HK-2 (cell line): ENCODE results near the gene MYOCD.

Experiments
- DNase-seq: peaks from one replicate; pipeline ENCODE4 v3.0.0-alpha.2; 2018; ENCODE audit not compliant: unreplicated experiment

The MYOCD gene

DNA sequence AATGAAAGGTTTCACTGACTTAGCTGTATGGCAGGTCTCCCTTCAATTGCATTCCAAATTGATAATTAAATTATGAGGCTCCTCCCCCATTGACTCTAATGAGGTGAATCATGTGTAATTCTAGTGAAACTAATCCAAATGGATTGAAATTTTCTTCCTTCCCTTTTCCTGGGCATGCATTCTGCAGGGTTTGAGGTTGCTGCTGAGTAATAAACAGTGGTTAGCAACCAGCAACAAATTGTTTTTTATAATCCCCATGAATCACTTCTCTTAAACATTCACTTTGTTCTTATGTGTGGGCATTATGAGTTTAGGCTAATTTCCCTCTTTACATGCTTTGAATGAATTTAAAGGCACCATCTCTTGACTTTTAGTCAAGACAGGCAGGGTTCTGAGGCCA lies 43.4 kb downstream of the MYOCD start:
- DNase-seq, result no peak

DNA sequence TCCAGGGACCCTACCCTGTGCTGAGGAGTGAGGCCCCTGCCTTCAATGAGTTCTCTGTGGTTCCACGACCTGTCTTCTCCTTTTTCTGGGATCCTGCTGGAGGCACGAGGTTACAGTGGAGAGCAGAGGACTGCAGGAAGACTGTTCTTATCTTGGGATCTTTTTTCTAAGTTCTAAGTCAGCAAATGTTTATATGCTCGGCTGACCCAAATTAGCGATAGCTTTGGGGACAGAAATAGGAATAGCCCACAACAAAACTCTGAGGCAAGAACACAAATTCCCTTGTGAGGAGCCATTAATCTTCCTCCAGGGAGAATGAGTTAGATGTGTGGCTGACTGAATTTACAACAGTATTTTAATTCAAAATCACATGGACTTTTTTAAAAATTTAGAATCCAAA lies 46.7 kb downstream of the MYOCD start:
- no peak for DNase-seq

DNA sequence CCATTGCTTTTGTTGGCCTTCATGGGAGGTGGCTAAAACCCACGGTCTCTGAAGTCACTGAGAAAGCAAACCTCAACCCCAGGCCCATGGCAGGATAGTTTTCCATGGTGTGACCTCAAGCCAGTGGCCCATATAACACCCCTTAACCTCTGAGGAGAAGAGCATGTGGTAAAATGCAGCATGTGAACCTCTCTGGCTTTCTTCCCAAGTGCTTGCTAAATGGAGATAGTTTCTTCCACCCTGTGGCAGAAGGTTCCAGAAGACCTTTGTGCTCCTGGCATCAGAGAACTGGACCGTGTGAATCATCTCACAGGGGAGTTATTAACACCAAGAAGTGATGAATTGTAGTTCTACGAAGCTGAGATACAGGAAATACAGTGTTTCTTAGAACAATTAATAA lies 47.3 kb downstream of the MYOCD start:
- no peak for DNase-seq

DNA sequence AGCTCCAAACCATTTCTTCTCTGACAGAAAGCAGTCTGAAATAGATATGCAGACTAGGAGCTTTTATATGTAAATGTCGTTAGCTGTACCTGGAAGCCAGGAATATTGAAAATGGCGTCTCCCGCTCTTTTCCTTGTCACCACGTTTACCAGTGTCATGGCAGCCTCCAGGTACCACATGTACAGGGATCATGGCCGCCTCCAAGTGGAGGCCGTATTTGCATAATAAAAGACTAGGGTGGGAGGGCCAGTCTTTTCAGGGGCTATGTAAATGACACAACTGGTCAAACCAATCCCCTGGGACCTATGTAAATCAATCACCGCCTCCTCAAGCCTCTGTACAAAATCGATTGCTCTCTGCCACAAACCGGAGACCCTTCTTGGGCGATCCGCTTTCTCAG lies 54.3 kb downstream of the MYOCD start:
- DNase-seq, result no peak

DNA sequence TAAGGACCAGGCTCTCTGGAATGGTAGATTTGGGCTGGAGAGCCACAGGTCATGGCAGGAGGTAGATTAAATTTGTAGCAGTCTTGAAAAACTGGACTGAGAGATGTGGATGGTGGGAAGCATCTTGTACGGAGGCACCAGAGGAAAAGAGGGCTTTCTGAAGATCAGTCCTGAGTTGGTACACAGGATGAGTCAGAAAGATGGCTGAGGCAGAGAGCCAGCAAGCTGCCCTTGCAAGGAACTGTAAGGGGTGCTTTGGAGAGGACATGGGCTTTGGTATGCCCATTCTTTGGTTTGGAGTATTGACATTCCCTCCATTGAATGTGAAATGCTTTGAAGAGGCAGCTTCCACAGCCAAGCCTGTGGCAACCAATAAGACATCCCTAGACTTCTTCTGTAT lies 55.9 kb downstream of the MYOCD start:
- DNase-seq, result no peak

DNA sequence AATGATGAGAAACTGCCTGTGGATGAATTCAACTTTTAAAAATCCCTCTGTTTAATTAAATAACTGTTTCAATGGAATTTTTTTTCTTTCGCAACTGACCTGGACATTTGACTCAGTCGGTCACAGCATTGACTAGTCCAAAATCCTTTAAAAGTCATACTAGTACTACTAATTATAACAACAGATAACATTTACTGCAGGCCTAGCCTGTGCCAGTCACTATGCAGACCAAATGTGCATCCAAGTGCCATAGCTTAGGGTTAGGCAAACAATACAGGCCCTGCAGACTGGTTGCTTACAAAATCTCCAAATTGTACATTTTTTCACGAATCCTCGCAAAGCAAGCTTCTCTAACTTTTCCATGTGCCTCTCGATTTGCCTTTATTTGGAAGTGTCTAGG lies 56.6 kb downstream of the MYOCD start:
- DNase-seq, result no peak

DNA sequence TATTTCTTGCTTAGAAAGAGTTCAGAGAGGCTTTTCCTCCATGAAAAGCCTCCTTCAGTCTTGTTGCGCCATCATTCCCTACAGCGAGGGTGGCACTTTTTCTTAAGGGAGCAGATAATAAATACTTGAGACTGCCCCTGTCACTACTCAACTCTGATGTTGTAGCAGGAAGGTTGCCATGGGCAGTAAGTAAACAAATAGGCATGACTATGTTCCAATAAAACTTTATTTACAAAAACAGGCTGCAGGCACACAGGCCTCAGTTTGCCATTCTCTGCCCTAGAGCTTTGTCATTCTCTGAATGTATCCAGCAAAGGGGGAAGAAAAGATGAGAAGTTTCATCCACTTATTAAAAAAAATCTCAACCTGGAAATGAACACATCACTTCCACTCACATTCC lies 60.4 kb downstream of the MYOCD start:
- no peak for DNase-seq

DNA sequence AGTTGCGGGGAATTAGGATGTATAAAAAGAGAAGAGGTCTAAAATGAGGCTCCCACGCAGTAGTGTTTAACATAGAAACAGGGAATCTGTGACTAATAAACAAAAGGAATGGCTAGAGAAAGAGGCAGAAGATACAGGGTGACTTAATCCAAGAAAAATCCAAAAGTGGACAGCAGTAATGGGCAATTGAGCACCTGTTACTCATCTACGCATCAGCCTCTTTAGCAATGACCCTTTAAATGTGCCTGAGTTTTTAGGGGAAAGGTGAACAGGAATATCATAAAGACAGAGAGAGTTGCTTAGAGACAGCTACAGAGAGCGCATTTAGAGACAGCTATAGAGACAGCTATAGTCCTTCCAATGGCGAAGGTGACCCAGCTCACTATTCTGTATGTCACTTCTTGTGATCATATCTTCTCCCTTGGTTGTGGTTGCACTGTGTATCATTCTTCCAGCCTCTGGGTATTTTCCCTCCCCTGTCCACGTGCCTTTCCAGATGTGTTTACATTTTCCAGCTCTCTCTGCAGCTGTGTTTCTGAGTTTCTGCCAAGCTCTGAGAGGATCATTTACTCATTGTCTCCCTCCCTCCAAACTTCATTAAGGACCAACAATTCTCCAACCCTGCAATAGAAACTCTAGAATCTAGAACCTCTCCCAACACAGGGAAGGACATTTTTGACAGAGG lies 61.5 kb downstream of the MYOCD start:
- no peak for DNase-seq

DNA sequence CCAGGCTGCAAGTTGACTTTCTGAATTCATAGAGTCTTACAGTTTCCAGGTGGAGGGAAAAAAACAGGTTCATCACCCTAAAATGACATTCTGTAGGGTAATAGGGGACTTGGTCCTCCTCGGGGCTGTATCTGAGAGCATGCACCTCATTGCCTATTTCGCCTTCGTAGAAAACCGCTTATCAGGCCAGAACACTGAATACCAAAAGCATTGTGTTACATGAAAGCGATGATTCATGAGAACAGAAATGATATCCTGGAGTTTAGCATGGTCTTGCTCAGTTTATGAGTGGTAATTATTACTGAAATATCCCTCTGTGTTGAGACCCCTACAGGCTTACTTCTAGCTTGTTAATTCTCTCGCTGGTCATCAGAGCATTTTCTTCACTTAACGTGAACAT lies 62.2 kb downstream of the MYOCD start:
- no peak for DNase-seq

DNA sequence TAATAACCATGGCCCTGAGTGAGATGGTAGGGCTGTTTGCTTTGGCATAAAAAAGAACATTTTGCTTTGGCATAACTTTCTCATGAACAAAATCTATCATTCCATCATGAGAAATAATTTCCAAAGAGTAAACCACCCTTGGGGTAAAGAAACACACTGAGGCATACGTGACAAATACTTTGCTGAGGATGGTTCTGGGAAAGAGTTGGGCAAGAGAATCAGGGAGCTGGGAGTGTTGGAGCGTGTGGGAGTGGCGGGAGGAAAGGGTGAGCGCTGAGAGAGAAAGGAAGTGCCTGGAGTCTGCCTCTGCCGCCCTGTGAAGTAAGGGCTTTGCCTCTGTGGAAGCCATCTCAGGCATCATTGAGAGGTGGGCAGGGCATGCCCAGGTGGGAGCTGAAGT lies 63.4 kb downstream of the MYOCD start:
- no peak for DNase-seq

DNA sequence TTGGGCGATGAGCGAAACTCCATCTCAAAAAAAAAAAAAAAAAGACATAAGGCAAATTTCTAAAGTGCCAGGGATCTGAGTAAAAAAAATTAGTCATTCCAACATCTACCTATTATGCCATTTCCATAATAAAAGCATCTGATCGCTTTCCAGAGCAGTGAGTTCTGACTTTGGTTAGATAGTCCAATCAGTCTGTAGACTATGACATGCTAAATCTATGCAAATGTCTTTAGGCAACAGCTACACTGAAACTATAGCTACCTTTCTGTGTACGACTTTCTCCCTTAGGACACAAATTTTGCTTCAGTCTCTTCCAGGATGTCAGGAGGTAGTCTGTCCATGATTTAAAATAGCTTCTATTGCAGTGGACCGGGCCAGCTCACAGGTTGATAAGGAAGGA lies 64.7 kb downstream of the MYOCD start:
- no peak for DNase-seq

DNA sequence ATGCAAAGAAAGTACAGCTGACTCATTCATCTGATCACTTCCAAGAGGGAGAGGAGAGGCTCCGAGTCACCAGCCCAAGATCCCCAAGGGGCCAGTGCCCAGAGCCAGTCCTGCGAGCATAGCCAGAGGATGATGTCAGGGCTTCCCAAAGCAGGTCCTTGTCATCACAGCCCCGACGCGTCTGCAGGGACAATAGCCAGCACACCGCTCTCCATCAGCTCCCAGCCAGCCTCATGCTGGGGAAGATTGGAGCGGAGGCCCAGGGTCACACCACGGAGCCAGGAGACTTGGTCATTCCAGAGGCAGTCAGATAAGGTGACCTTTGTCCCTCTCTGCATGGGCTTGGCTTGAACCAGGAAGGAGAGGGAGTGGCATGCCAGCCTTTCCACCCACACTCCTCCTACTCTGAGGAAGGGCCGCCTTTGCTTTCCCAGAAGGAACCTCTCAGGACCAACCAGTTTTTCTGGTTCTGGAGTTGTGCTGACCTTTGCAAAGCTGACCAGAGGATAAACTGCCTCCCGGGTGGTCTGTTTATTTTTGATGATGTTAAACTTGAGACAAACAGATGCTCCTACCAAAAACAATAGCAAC lies 65.3 kb downstream of the MYOCD start:
- DNase-seq, result no peak

DNA sequence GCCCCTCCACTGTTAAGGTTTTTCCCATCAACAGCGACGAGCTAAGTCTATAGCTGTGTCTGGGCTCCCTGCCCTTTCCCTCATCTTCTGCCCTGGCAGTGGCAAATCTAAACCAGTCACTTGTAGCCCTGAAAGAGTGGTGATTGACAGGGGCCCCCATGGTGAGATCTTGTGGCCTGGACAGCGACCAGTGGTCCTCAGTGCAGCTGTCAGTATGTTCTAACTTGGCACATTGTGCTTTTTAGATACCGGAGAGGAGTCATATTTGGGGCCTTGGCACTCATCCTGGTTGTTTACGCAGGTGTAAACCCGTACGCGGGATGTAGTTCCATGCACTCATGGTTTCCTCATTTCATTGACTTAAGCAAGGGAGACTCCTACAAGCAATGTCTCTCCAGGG lies 66.1 kb downstream of the MYOCD start:
- no peak for DNase-seq

DNA sequence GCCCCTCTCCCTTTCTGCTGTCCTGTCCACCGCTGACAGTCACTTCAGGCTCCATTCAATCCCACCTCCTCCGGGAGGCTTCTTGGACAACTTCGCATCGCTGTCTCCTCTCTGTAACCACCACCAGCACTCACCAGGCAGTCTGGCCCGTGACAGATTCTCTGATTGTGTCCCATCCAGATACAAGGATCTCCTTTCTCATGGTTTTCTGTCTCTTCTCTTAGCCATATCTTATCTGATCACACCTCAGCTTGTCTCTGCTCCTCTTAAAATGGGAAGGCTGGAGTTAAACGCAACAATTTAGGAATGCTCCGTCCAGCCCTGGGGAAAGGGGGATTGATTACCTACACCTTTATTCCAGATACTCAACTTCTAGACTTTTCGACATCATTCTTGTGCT lies 66.7 kb downstream of the MYOCD start:
- no peak for DNase-seq

DNA sequence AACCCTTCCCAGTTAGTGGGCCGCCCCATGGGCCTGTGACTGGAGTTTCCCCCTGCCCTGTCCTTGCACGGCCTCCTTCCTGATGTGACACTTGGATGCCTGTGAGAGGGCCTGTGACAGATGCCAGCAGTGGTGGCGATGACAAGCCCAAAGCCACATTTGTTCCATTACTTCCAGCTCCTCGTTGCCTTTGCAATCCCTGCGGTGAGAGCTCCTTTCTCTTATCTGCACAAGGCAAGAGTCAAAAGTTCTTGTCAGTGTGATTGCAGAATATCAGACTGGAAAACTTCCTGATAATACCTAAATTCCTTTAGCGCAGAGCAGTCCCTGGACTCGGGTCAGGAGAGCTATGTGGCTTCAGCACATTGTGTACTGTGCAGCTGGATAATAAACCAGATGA lies 69.2 kb downstream of the MYOCD start:
- DNase-seq, result no peak

DNA sequence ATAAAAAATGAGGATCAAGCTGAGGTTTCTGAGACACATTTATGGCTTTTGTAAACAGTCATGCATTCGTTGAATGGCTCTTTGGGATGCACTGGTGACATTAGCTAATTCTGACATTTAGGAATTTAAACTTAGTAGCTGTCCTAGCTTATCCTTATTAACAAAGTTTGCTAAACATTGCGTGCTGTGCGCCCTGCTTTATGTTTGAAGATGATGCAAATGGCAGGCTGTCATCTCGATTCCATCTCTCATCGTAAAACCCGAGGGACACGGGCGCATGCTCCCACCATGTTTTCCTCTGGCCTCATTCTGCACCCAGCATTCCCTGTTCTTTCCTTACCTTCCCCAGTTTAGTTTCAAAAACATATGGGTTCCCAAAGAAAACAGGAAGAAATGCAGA lies 69.8 kb downstream of the MYOCD start:
- DNase-seq, result no peak

DNA sequence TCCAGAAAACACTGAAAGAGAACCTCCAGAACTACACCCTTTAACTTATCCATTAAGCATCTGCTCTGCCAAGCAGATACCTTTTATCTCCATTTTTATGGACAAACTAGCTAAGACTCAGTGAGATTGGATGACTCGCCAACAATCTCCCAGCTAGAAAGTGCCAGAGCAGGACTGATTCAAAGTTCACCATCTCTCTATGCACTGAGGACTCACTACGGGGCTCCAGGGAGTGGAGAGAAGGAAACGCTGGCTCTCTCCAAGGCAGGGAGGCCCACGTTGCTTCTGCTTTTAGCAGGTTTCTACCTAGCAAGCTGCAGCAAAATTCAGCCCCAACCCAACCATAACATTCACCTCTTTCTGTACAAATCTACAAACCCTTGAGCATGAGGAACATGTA lies 70.8 kb downstream of the MYOCD start:
- no peak for DNase-seq

DNA sequence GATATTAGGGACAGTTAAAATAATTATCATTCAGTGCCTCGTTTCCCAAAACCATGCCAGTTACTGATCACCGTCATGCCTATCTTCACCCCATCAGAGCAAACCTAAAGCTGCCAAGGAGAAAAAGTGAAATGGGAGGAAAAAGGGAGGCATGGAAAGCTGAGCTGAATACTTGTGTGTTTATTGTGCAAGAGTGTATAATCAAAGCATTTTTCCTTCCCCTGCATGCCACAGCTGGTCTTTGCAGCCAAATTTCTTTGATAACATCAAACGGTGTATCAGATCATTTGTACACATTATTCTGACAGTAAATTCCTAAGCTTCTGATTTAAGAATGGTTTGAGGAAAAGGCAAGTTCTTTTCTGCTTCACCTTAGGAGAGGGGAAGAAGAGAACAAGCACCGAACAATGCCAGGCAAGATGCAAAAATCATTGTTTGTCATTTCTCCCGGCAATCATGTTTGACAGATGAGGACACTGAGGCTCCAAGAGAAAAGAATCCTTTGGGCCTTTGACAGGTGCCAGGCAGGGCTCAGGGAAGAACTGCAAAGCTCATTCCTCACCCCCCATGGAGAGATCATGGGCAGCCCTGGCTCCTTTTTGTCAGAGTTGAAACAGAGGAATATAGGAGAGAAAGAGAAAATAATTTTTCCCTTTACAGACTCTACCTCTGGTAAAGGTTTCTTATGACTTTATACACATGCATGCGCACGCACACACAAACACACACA lies 72.2 kb downstream of the MYOCD start:
- no peak for DNase-seq

DNA sequence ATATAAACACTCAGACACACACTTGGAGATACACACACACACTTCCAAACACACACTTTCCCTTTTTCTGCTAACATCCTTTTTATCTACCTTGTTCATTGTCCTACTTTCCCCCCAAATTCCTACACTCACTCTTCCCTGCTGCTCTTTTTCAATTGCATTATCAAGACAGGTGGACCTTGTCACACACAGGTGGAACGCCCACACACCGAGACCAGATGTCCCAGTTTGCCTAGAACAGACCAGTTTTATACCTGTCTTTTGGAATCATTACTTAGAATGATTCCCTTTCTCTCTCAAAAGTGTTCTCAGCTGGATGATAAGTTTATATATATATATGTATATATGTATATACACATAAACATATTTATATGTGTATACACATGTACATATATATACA lies 72.9 kb downstream of the MYOCD start:
- no peak for DNase-seq

DNA sequence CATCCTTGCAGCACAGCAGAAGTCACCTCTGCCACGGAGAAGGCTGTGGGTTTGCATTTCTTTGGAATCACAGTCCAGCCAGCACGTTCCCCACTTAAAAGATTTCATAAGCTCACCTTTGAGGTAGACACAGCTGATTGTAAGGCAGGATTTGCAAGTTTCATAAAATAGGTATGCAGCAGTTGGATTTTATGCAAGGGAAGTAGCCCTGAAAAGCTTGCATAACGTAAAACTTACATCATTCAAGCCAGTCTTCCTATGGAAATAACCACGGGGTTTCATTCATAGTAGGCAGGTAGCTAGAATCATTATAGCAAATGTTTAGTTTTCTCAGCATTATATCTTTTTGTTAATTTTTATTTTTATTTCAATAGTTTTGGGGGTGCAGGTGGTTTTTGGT lies 73.8 kb downstream of the MYOCD start:
- no peak for DNase-seq

DNA sequence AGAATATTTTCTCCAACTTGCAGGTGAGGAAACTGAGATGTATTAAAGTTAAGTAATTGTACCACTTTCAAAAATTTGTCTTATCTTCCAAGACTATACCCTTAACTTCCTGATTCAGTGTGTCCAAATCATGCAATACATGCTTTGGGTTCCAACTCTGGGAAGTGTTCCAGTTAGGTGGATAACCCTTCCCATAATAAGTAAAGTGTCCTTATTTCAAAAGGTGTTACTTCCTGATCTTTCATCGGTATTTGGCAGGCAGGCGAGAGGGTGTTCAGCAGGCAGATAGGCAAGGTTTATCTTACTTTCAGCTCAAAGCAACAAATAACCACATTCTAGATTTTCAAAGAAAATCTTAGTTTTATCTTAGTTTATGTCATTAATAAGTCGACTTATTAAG lies 77.4 kb downstream of the MYOCD start:
- DNase-seq, result no peak

DNA sequence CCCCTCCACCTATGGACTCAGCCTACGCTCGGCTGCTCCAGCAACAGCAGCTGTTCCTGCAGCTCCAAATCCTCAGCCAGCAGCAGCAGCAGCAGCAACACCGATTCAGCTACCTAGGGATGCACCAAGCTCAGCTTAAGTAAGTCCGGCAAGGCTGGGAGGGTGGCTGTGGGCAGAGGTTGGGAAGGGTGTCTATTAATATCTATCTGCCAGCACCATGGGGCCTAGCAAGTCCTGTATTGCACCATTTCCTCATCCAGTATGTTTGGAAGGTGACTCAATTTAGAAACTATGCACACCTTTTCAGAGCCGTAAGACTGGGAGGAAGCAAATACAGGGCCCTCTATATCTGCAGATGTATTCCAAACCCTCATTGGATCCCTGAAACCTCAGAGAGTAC lies 78.6 kb downstream of the MYOCD start:
- no peak for DNase-seq

DNA sequence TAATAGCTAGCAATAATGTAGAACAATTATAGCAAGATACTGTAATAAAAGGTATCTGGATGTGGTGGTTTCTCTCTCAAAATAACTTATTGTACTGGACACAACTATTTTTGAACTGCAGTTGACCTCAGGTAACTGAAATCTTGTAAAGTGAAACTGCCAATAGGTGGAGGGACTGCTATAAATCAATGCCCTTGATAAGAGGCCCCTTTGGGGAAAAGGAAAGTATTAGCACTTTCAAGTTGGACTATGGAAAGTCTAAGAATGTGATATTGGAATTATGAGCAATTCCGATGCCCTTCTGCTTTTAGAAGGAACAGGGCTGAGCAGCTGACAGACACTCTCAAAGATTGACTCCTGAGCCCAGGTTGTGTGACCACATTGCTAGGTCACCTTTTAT lies 79.1 kb downstream of the MYOCD start:
- no peak for DNase-seq

DNA sequence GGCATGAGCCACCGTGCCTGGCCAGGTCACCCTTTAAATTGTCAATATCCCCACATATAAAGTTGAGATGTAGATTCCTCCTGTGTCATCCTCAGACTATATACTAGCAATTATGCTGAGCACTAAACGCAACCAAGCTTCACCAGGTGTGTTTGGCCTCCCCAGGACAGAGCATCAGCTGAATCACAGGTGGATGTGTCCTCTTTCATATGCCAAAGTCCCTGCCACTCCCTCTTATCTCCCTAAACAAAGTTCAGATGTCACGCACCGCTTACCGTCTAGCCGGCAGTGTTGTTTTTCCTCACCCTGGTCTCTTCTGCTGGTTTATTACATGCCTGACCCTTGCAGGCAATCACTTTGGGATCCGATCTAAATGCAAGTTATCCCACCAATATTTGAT lies 79.8 kb downstream of the MYOCD start:
- no peak for DNase-seq
